NT2/D1 (cell line): Measurements from ENCODE around the gene FBXL19.
A peak's percentile ranks its signal among the peaks of the same experiment; 100 is the strongest.
"Not testable (repeated sequence)": the region's sequence is repeated elsewhere in the genome, so short reads cannot be mapped to it uniquely, and the experiment has no call there.

Experiments used
- DNase-seq: peaks from one replicate; pipeline ENCODE4 v3.0.0-alpha.2; 2011; ENCODE audit warnings: low read depth, low spot score
- H3K27me3 ChIP-seq: 2 replicates; pipeline ENCODE4 v1.6.0; 2011; ENCODE audit warnings: mild to moderate bottlenecking; ENCODE audit not compliant: insufficient read length, insufficient read depth
- H3K36me3 ChIP-seq: 2 replicates; pipeline ENCODE4 v1.6.1; 2011; ENCODE audit warnings: mild to moderate bottlenecking, low read length, mixed read lengths; ENCODE audit not compliant: insufficient read depth, insufficient read length
- H3K4me1 ChIP-seq: 2 replicates; pipeline ENCODE4 v1.5.1; 2011; ENCODE audit not compliant: insufficient read depth, insufficient read length
- H3K4me3 ChIP-seq: 2 replicates; pipeline ENCODE4 v1.5.1; 2011; ENCODE audit warnings: low read depth; ENCODE audit not compliant: insufficient read length
- H3K9ac ChIP-seq: 2 replicates; pipeline ENCODE4 v1.6.0; 2011; ENCODE audit warnings: low read depth; ENCODE audit not compliant: insufficient read length
- H3K9me3 ChIP-seq: 2 replicates; pipeline ENCODE4 v1.5.1; 2011; ENCODE audit warnings: mild to moderate bottlenecking, low read length; ENCODE audit not compliant: insufficient read depth
- SUZ12 ChIP-seq: IDR thresholded peaks from 2 replicates; pipeline ENCODE4 v1.6.1; 2011; ENCODE audit not compliant: insufficient read length, insufficient read depth; ENCODE audit errors: extremely low read depth
- YY1 ChIP-seq: IDR thresholded peaks from 2 replicates; pipeline ENCODE4 v1.6.1; 2011; ENCODE audit not compliant: insufficient read length, insufficient read depth
- ZNF274 ChIP-seq: IDR thresholded peaks from 2 replicates; pipeline ENCODE4 v1.6.1; 2011; ENCODE audit warnings: mild to moderate bottlenecking, low read depth, low read length

FBXL19 gene

DNA sequence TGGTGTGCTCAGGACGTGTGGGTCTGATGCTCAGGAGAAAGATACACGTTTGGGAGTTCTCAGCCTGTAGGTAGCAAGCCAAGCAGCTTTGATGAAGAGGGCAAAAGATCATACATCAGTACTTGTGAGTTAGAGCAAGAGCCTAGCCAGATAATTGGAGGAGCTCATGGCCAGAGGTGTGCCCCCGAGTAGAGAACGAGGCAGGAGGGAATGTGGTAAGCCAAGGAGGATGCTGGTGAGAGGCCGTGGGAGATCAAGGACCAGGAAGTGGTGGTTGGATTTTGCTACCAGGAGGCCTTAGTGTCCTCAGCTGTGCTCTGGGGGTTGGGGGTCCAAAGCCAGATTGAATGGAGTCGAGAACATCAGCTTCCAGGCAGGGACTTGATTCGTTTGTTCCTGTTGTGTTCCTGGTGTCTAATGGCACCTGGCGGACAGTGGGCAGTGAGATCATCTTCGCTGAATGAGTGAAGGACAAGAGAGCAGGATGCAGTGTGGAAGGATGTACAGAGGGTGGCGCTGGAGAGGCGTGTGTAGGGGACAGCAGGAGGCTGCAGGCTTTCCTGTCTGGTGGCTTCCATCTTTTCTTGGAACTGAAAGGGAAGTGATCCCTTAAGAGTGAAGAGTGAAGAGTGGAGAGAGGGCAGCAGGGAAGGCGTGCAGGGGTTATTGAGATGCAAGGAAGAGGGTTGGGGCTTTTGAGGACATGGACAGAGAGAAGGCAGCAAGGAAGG, 11.6 kb downstream of the FBXL19 start:
- H3K9me3 ChIP-seq: no peaks in the 10 kb centered on the region
- H3K9ac ChIP-seq: peak overlapping the region; percentile 5
- TF ChIP-seq ZNF274: no peak
- no peak for TF ChIP-seq YY1
- no peaks in the 10 kb centered on the region for H3K27me3 ChIP-seq
- H3K4me1 ChIP-seq: peaks cover 10% of the 10 kb centered on the region
- no peak overlapping the region for H3K4me3 ChIP-seq
- DNase-seq: no peak
- H3K36me3 ChIP-seq: peaks cover 74% of the 10 kb centered on the region

DNA sequence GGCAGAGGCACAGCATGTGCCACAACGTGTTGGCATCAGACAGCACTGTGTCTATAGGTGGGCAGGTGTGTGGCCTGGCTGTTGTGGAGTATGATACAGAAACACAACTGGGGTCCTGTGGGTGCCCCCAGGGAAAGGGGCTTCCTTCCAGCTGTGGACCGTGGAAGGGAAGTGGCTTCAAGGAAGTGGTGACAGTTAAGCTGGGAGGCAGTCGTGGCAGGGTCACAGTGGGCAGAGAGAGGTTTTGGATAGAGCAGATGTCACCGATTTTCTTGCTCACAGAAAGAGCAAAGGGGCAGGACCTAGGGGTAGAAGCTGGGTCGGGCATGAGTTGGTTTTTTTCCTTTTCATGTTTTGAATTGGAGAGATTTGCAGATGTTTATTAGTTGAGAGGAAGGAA, 14.3 kb downstream of the FBXL19 start:
- no peak for TF ChIP-seq ZNF274
- no peak for TF ChIP-seq SUZ12
- TF ChIP-seq YY1: no peak
- Histone ChIP-seq H3K9me3 (no peaks in the 10 kb centered on the region), H3K4me1 (peaks cover 22% of the 10 kb centered on the region), H3K36me3 (peaks cover 70% of the 10 kb centered on the region), H3K9ac (no peak overlapping the region), H3K4me3 (no peak overlapping the region), H3K27me3 (no peaks in the 10 kb centered on the region)
- DNase-seq: no peak

DNA sequence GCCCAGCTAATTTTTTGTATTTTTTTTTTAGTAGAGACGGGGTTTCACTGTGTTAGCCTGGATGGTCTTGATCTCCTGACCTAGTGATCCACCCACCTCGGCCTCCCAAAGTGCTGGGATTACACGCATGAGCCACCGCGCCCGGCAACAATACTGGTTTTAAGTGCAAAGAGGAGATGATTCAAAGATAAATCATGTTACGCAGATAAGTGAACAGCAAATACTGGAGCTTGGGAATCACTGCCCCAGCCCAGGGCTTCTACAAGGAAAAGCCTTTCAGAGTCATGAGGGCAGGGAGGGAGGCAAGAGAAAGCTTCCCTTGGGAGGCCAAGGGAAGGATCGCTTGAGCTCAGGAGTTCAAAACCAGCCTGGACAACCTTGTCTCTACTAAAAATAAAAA, 16.2 kb downstream of the FBXL19 start:
- not testable (repeated sequence) for H3K4me3 ChIP-seq, H3K27me3 ChIP-seq, H3K9ac ChIP-seq, DNase-seq, H3K9me3 ChIP-seq
- H3K36me3 ChIP-seq: peaks cover 70% of the 10 kb centered on the region
- H3K4me1 ChIP-seq: peaks cover 24% of the 10 kb centered on the region

- Histone ChIP-seq H3K4me1 (peaks cover 22% of the 10 kb centered on the region), H3K4me3 (no peak overlapping the region), H3K9me3 (no peaks in the 10 kb centered on the region), H3K27me3 (no peaks in the 10 kb centered on the region), H3K36me3 (peaks cover 65% of the 10 kb centered on the region), H3K9ac (peak overlapping the region; percentile 27)
- TF ChIP-seq YY1 (no peak), SUZ12 (no peak), ZNF274 (no peak)
- DNase-seq: no peak
These were observed 18.4 kb downstream of the FBXL19 start for GRCh38 chr16:30941600-30942425.

- no peaks in the 10 kb centered on the region for H3K27me3 ChIP-seq
- peaks cover 21% of the 10 kb centered on the region for H3K4me1 ChIP-seq
- no peak overlapping the region for H3K4me3 ChIP-seq
- no peak for DNase-seq
- TF ChIP-seq ZNF274: no peak
- no peaks in the 10 kb centered on the region for H3K9me3 ChIP-seq
- H3K36me3 ChIP-seq: peaks cover 64% of the 10 kb centered on the region
- peak overlapping the region; percentile 27 for H3K9ac ChIP-seq
These were observed 19.0 kb downstream of the FBXL19 start for GRCh38 chr16:30942426-30942806.

- DNase-seq: no peak
- Histone ChIP-seq H3K9ac (no peak overlapping the region), H3K9me3 (no peaks in the 10 kb centered on the region), H3K4me1 (peaks cover 22% of the 10 kb centered on the region), H3K4me3 (no peak overlapping the region), H3K27me3 (no peaks in the 10 kb centered on the region), H3K36me3 (peaks cover 55% of the 10 kb centered on the region)
- no peak for TF ChIP-seq YY1
- TF ChIP-seq ZNF274: no peak
- no peak for TF ChIP-seq SUZ12
These were observed 21.0 kb downstream of the FBXL19 start for GRCh38 chr16:30944352-30944751.

DNA sequence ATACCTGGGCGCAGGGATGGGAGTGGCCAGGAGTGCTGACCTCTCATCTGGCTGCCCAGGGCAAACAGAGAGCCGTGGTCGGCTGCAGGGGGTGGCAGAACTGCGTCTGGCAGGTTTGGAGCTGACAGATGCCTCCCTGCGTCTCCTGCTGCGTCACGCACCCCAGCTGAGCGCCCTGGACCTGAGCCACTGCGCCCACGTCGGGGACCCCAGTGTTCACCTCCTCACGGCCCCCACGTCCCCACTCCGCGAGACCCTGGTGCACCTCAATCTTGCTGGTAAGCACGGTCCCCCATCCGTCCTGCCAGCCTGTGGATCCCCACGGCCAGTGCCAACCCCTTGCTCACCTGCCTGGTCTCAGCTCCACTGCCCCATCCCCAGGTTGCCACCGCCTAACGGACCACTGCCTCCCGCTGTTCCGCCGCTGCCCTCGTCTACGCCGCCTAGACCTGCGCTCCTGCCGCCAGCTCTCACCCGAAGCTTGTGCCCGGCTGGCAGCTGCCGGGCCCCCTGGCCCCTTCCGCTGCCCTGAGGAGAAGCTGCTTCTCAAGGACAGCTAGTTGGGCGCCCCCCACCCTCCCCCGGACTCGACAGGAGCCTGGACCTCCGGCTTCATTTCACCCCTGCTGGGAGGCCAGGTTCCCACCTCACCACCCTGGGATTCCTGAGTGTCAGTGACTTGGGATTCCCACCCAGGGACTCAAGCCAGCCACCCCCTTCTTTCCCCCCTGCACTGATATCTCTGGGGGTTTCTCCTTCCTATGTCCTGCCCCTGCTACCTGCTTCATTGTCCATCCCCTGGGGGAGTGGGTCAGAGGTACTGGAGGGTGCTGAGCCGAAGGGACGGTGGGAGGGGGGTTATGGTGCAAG, 23.5 kb downstream of the FBXL19 start:
- Histone ChIP-seq H3K9ac (peak overlapping the region; percentile 42), H3K4me1 (peaks cover 20% of the 10 kb centered on the region), H3K27me3 (no peaks in the 10 kb centered on the region), H3K36me3 (peaks cover 43% of the 10 kb centered on the region), H3K9me3 (no peaks in the 10 kb centered on the region), H3K4me3 (no peak overlapping the region)
- DNase-seq: no peak
- TF ChIP-seq SUZ12 (no peak), ZNF274 (no peak), YY1 (no peak)
